ENCODE measurements around the gene SDK2. TPM values are rescaled to one million over a fixed set of nuclear protein-coding genes. Genes with fewer than 3 reads are reported as not detected.

SDK2 gene
- total RNA-seq, 2 donors from 2014 or later = 1.5 to 5.6 TPM

DNA sequence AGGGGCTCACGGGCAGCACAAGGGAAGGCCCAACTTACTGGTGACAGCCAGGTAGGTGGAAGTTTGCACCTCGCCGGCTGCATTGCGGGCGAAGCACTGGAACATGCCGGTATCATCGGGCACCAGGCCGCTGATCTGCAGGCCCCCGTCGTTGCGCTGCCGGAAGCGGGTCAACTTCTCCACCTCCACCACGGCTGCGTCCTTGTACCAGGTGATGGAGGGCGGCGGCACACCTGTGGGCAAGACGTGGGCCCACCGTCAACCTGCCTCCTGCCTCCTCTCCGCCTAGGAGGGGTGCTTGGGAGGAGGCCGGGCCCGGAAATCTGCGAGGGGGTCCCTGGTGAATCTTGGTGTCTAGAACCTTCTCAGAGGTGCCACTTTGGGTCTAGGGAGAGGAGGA is 208.8 kb downstream of the SDK2 start:
- Histone ChIP-seq H3K4me1 (no peaks in the 10 kb centered on the region), H3K27me3 (no peaks in the 10 kb centered on the region), H3K27ac (no peak overlapping the region), H3K36me3 (no peaks in the 10 kb centered on the region), H3K9me3 (no peaks in the 10 kb centered on the region), H3K4me3 (no peak overlapping the region)
- TF ChIP-seq, protein P1, sequence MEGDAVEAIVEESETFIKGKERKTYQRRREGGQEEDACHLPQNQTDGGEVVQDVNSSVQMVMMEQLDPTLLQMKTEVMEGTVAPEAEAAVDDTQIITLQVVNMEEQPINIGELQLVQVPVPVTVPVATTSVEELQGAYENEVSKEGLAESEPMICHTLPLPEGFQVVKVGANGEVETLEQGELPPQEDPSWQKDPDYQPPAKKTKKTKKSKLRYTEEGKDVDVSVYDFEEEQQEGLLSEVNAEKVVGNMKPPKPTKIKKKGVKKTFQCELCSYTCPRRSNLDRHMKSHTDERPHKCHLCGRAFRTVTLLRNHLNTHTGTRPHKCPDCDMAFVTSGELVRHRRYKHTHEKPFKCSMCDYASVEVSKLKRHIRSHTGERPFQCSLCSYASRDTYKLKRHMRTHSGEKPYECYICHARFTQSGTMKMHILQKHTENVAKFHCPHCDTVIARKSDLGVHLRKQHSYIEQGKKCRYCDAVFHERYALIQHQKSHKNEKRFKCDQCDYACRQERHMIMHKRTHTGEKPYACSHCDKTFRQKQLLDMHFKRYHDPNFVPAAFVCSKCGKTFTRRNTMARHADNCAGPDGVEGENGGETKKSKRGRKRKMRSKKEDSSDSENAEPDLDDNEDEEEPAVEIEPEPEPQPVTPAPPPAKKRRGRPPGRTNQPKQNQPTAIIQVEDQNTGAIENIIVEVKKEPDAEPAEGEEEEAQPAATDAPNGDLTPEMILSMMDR (IDR thresholded peaks at IDR 0.05) = no peak
- no peak for DNase-seq (ENCODE audit: low spot score)

DNA sequence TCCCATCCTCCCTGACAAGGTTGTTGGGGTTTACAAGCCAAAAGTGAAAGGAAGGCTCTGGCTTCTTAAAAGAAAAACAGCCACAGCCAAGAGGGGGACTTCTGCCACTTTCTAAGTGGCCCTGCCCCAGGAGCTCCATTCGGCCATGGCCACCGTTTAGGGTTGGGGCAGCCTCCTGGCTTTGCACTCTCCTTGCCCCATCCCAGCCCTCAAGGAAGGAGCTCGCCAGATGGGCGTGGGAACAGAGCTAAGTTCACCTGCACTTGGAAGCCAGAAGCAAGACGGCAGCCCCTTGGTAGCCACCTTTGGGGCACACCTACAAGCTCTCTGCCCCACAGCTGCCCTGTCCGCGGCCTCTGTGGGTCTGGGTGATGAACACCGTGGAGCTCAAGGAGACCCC is 210.1 kb downstream of the SDK2 start:
- no peak for DNase-seq (ENCODE audit: low spot score)
- TF ChIP-seq, protein P1 (IDR thresholded peaks at IDR 0.05) = no peak
- Histone ChIP-seq H3K4me1 (peaks cover 0 to 8% of the 10 kb centered on the region in 2 donors), H3K9me3 (no peaks in the 10 kb centered on the region), H3K36me3 (no peaks in the 10 kb centered on the region), H3K4me3 (no peak overlapping the region), H3K27me3 (no peaks in the 10 kb centered on the region), H3K27ac (no peak overlapping the region)

DNA sequence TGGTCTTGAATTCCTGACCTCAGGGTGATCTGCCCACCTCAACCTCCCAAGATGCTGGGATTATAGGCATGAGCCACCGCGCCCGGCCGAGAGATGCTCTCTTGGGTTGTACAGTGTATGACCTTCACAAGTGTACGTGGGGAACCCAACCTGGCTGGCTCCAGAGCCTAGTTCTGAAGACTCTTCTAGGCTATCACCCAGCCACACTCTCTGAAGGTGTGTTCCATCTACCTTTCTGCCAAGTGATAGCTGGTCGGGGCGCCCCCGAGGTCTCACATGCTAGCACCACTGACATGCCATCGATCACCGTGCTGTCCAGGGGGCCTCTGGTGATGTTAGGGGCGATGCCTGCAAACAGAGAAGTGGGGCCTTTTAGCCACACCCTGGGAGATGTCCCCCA is 210.7 kb downstream of the SDK2 start:
- no peak overlapping the region for H3K27ac ChIP-seq
- H3K36me3 ChIP-seq = no peaks in the 10 kb centered on the region
- no peak for DNase-seq (ENCODE audit: low spot score)
- H3K4me1 ChIP-seq = peaks cover 0 to 8% of the 10 kb centered on the region in 2 donors
- TF ChIP-seq, protein P1 (IDR thresholded peaks at IDR 0.05) = no peak
- no peaks in the 10 kb centered on the region for H3K9me3 ChIP-seq
- no peak overlapping the region for H3K4me3 ChIP-seq
- H3K27me3 ChIP-seq = no peaks in the 10 kb centered on the region

DNA sequence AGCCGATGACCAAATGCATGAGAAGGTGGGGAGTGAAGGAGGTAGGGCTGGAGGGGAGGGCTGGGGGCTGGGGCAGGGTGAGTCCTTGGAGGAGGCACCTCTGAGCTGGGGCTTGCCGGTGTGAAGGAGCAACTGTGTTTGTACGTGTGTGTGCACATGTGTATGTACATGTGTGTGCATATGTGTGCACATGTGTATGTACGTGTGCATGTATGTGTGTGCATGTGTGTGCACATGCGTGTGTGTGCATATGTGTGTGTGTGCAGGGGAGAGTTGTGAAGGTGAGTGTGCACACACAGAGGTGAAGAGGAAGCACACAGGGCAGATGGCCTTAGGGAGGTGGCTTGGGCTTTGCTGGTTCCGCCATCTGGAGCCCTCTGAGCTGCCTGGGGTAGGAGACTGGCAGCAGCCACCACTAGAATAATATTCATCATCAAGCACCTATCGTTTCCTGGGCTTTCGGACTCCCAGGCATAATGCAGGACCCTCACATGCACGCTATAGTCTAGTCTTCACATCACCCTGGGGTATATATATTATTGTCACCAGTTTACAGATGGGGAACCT is 211.5 kb downstream of the SDK2 start:
- no peak for DNase-seq (ENCODE audit: low spot score)
- H3K27me3 ChIP-seq = no peaks in the 10 kb centered on the region
- peaks cover 0 to 8% of the 10 kb centered on the region in 2 donors for H3K4me1 ChIP-seq
- H3K4me3 ChIP-seq = no peak overlapping the region
- H3K27ac ChIP-seq = no peak overlapping the region
- no peaks in the 10 kb centered on the region for H3K9me3 ChIP-seq
- H3K36me3 ChIP-seq = no peaks in the 10 kb centered on the region
- TF ChIP-seq, protein P1 (IDR thresholded peaks at IDR 0.05) = no peak

DNA sequence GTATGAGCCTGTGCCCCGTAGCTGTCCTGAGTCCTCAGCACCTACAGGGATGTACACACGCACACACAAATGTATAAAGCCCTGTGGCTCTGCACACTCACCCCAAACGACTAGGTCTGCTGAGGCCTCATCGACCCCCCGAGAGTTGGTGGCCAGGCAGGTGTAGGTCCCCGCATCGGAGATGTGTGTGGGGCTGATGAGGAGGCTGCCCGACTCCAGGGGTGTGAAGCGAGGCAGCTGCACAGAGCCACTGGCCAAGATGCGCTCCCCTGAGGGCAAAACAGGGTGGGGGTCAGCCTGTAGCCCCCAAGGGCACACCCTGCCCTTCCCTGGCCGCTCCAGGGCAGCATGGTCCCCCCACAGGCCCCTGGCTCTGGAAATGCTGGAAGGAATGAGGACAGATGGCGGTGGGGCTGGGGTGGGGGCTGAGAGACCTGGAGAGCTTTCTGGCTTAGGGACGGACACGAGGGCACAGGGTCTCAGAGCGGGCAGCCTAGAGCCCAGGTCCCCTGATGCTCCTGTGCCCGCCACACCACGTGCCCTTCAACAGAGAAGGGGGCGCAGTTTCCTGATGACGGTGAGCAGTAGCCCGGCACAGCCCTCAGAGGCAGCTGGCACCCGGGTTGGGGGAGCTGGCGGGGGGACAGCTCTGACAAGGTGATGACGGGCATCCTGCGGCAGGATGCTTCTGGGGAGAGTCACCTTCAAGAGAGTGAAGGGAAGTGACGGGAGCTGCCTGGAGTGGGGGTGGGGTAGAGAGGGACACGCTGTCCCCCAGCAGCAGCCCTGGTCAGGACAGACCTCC is 212.6 kb downstream of the SDK2 start:
- H3K36me3 ChIP-seq = no peaks in the 10 kb centered on the region
- no peak overlapping the region for H3K4me3 ChIP-seq
- H3K27ac ChIP-seq = no peak overlapping the region
- H3K27me3 ChIP-seq = no peaks in the 10 kb centered on the region
- H3K4me1 ChIP-seq = peaks cover 0 to 8% of the 10 kb centered on the region in 2 donors
- DNase-seq (ENCODE audit: low spot score) = no peak
- TF ChIP-seq, protein P1 (IDR thresholded peaks at IDR 0.05) = no peak
- H3K9me3 ChIP-seq = no peaks in the 10 kb centered on the region

Data from right atrium auricular region (tissue), 2 donors.